Stomach smooth muscle (tissue), 2 donors: Measurements from ENCODE around the gene ZNF343.
"Not testable (repeated sequence)": the region's sequence is repeated elsewhere in the genome, so short reads cannot be mapped to it uniquely, and the experiment has no call there.

Source experiments
- H3K27ac ChIP-seq: one replicate; pipeline ENCODE4 v1.7.0; 2013; ENCODE audit warnings: mild to moderate bottlenecking, low read length, inconsistent platforms
- H3K27me3 ChIP-seq, 2 donors: one replicate each; pipeline ENCODE4 v1.7.0; 2013; ENCODE audit warnings: low read length in 2 of 2; ENCODE audit not compliant: insufficient read depth in 2 of 2, control insufficient read depth in 1 of 2
- H3K36me3 ChIP-seq, 2 donors: one replicate each; pipeline ENCODE4 v1.7.0; 2013; ENCODE audit warnings: low read length in 2 of 2; ENCODE audit not compliant: control insufficient read depth in 2 of 2, insufficient read depth in 2 of 2
- H3K4me1 ChIP-seq: one replicate; pipeline ENCODE4 v1.7.0; 2013; ENCODE audit warnings: low read length; ENCODE audit not compliant: control insufficient read depth, insufficient read depth
- H3K4me3 ChIP-seq, 2 donors: one replicate each; pipeline ENCODE4 v1.7.0; 2013; ENCODE audit warnings: low read length in 2 of 2
- H3K9ac ChIP-seq, 2 donors: one replicate each; pipeline ENCODE4 v1.7.0; 2013; ENCODE audit warnings: low read length in 2 of 2, mild to moderate bottlenecking in 1 of 2
- H3K9me3 ChIP-seq, 2 donors: one replicate each; pipeline ENCODE4 v1.7.0; 2013; ENCODE audit warnings: low read length in 2 of 2; ENCODE audit not compliant: control insufficient read depth in 2 of 2
- donor health status: healthy.
- donor health status: Pancreatic carcinoma.

Gene ZNF343

GRCh38 chr20:2535711-2536559 lies 27.2 kb upstream of the ZNF343 start:
- no peaks in the 10 kb centered on the region for H3K36me3 ChIP-seq
- no peak overlapping the region for H3K9ac ChIP-seq
- H3K4me1 ChIP-seq, result no peaks in the 10 kb centered on the region
- H3K9me3 ChIP-seq, result no peaks in the 10 kb centered on the region
- H3K27ac ChIP-seq, result no peak overlapping the region
- no peak overlapping the region for H3K4me3 ChIP-seq
- H3K27me3 ChIP-seq, result peaks cover 12 to 26% of the 10 kb centered on the region in 2 donors

- Histone ChIP-seq H3K9me3 (no peaks in the 10 kb centered on the region), H3K36me3 (no peaks in the 10 kb centered on the region), H3K4me3 (no peak overlapping the region), H3K27ac (no peak overlapping the region), H3K9ac (no peak overlapping the region), H3K27me3 (peaks cover 12 to 22% of the 10 kb centered on the region in 2 donors), H3K4me1 (no peaks in the 10 kb centered on the region)
Measured at GRCh38 chr20:2533118-2533517, 24.4 kb upstream of the ZNF343 start.

GRCh38 chr20:2528671-2529271 lies 20.1 kb upstream of the ZNF343 start:
- Histone ChIP-seq H3K9ac (no peak overlapping the region), H3K27ac (no peak overlapping the region), H3K4me3 (no peak overlapping the region), H3K4me1 (peaks cover 16% of the 10 kb centered on the region), H3K9me3 (no peaks in the 10 kb centered on the region), H3K36me3 (no peaks in the 10 kb centered on the region), H3K27me3 (peaks cover 0 to 8% of the 10 kb centered on the region in 2 donors)

GRCh38 chr20:2527762-2528161 lies 19.0 kb upstream of the ZNF343 start:
- Histone ChIP-seq H3K27me3 (no peaks in the 10 kb centered on the region), H3K27ac (no peak overlapping the region), H3K4me1 (peaks cover 16% of the 10 kb centered on the region), H3K36me3 (no peaks in the 10 kb centered on the region), H3K4me3 (no peak overlapping the region), H3K9me3 (no peaks in the 10 kb centered on the region), H3K9ac (no peak overlapping the region)

GRCh38 chr20:2526218-2526583 lies 17.5 kb upstream of the ZNF343 start:
- not testable (repeated sequence) for H3K27ac ChIP-seq, H3K36me3 ChIP-seq, H3K27me3 ChIP-seq, H3K9ac ChIP-seq, H3K4me3 ChIP-seq, H3K9me3 ChIP-seq
- peaks cover 16% of the 10 kb centered on the region for H3K4me1 ChIP-seq

- Histone ChIP-seq H3K36me3 (no peaks in the 10 kb centered on the region), H3K9ac (peak overlapping the region; percentile 82 to 93), H3K27ac (peak overlapping the region; percentile 83), H3K9me3 (no peaks in the 10 kb centered on the region), H3K27me3 (peaks cover 0 to 2% of the 10 kb centered on the region in 2 donors), H3K4me3 (peak overlapping the region; percentile 83), H3K4me1 (peaks cover 16% of the 10 kb centered on the region)
Measured at GRCh38 chr20:2524709-2525506, 16.2 kb upstream of the ZNF343 start.

- Histone ChIP-seq H3K36me3 (no peaks in the 10 kb centered on the region), H3K27me3 (peaks cover 0 to 2% of the 10 kb centered on the region in 2 donors), H3K27ac (peak overlapping the region; percentile 83), H3K4me1 (peaks cover 16% of the 10 kb centered on the region), H3K9me3 (no peaks in the 10 kb centered on the region), H3K4me3 (peak overlapping the region; percentile 83), H3K9ac (peak overlapping the region; percentile 82 to 93)
Measured at GRCh38 chr20:2523919-2524708, 15.4 kb upstream of the ZNF343 start.

- H3K9me3 ChIP-seq, H3K36me3 ChIP-seq, H3K4me3 ChIP-seq, H3K9ac ChIP-seq, H3K27ac ChIP-seq, H3K27me3 ChIP-seq: not testable (repeated sequence)
- peaks cover 16% of the 10 kb centered on the region for H3K4me1 ChIP-seq
Measured at GRCh38 chr20:2522826-2523429, 14.2 kb upstream of the ZNF343 start.

- H3K36me3 ChIP-seq, result no peaks in the 10 kb centered on the region
- no peak overlapping the region for H3K4me3 ChIP-seq
- no peak overlapping the region for H3K27ac ChIP-seq
- peaks cover 0 to 2% of the 10 kb centered on the region in 2 donors for H3K27me3 ChIP-seq
- no peaks in the 10 kb centered on the region for H3K9me3 ChIP-seq
- peaks cover 16% of the 10 kb centered on the region for H3K4me1 ChIP-seq
- H3K9ac ChIP-seq, result no peak overlapping the region
Measured at GRCh38 chr20:2521369-2522305, 12.9 kb upstream of the ZNF343 start.
